IPS-NIHi7 (cell line): ENCODE results near the gene SERF1A.
"Not testable (repeated sequence)": the region's sequence is repeated elsewhere in the genome, so short reads cannot be mapped to it uniquely, and the experiment has no call there.

Experiments used
- DNase-seq: peaks from one replicate; pipeline ENCODE4 v3.0.0; 2012; ENCODE audit warnings: mixed read lengths; ENCODE audit errors: extremely low spot score

SERF1A gene

DNA sequence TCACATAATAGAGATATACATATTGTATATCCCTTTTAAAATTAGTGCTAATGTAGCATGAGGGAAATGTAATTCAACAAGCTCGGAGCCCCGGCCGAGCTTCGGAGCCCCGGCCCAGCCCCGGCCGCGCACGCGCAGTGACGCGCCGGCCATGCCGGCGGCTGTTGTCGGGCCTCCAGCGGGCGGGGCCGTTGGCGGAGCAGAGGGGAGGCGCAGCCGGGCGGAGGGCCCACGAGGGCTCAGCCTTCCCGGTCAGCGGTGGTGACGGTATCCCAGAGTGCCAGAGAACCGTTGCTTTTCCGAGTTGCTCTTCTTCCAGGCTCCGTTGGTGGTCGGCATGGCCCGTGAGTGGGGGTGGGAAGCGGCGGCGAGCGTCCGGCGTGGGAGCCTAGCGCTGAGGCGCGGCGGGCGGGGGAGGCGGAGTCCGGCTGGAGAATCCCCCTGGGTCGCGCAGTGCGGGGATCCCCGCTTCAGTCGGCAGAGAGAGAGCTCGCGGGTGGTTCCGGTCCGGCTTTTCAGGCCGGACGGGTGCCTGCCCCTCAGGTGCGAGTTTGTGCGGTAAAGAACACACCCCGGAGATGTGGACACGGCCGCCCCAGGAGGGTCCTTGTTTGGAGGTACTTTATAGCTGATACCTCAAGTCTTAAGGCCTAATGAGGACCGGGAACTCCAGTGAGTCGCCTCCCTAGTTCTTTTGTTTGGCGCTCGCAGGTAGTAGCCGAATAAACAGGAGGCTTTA lies at the start of gene SERF1A:
Gene SERF1A (plus strand): TSS at position 137 of the 739 bp plus-strand sequence. CDS start 201 bp downstream, at position 338.
- not testable (repeated sequence) for DNase-seq

GRCh38 chr5:70866778-70867177 lies 33.7 kb upstream of the SERF1A start:
- DNase-seq, result not testable (repeated sequence)

GRCh38 chr5:70870626-70871025 lies 29.8 kb upstream of the SERF1A start:
- not testable (repeated sequence) for DNase-seq

DNA sequence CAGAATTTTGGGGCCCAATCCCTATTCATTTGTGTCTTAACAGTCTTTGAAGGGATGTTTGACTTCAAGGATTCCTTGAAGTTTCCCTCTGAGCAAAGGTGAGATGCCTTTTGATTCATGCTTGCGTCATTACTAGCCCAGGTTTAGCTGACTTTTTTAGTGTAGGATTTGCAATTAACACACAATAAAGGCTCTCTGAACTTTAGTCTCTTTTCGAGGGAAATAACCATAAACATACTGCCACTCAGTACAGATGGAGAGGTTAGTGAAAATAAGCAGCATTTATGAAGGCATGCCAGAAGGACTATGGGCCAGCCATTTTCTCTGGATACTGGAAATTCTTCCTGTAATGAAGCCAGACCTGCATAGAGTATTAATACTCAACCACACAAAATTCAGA lies 4.4 kb upstream of the SERF1A start:
- DNase-seq, result not testable (repeated sequence)

DNA sequence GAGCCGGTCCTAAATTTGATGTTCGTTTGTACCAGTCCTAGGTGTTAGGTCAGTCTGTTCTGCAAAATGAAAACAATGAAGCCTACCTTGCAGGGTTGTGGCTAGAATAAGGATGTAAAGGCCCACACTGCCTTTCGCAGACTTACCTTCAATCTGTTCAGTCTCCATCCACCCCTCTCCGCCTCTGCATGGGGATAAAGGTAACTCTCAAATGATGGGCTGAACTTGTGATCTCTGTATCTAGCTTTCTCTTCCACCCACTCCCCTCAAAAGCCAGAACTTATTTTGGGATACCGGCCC lies 753 bp downstream of the SERF1A start:
- DNase-seq, result not testable (repeated sequence)

GRCh38 chr5:70906624-70907023 lies 6.2 kb downstream of the SERF1A start:
- not testable (repeated sequence) for DNase-seq

DNA sequence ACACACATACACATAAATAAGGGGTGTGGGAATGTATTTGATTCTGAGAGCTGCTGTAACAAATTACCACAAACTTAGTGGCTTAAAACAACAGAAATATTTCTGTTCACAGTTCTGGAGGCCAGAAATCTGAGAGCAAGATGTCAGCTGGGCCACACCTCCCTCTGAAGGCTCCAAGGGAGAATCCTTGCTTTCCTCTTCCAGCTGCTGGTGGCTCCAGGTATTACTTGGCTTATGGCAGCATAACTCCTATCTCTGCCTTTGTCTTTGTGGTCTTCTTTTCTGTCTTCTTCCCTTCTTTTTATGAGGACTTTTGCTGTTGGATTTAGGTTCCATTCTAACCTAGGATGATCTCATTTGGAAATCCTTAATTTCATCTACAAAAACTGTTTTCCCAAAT lies 16.4 kb downstream of the SERF1A start:
- DNase-seq, result not testable (repeated sequence)

- DNase-seq, result not testable (repeated sequence)
Measured at GRCh38 chr5:70925211-70925562, 24.7 kb downstream of the SERF1A start.

DNA sequence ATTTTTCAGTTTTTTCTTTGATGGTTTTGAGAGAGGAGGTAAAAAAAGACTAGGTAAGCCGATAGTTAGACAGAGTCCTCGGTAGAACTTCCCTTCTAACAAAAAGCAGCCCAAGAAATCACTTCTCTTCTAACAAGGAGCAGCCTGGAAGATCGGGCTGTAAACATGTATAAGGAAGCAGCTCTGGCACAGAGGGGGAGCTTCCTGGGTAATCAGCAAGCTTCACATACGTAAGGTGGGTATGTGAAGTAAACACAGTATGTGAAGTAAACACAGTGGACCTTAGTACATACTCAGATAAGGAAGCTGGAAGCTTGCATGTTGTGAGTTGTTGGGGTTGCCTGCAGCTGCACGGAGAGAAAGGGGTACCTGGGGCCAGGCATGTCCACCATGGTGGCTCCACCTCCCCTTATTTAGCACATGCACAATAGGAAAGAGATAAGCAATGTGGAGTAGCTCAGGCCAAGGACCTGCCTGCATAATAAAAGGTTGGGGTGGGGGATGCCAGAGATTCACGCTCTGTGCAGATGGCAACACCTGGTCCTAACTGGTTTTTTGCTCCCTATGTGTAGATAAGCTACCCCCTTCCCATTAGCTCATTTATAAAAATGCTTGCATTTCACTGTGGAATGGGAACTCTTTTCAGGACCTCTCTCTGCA lies 31.4 kb downstream of the SERF1A start:
- not testable (repeated sequence) for DNase-seq

DNA sequence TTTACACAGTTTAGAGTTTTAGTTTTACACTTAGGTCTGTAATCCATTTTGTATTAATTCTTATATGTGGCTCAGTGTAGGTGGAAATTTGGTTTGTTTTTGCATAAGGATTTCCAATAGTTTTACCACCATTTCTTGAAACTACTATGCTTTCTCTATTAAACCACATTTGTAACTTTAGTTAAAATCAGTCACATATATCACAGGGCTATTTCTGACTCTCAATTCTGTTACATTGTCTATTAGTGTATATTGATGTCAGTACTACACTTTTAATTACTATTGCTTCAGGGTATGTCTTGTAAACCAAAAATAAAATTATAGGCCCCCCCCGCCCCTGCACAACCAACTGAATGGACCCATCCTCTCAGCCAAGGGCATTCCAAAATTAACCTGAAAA lies 32.1 kb downstream of the SERF1A start:
- not testable (repeated sequence) for DNase-seq

GRCh38 chr5:70953068-70953467 lies 52.6 kb downstream of the SERF1A start:
- DNase-seq, result not testable (repeated sequence)
